ENCODE results near the gene SUN2. TPM values are rescaled to one million over a fixed set of nuclear protein-coding genes. Genes with fewer than 3 reads are reported as not detected.
A peak's percentile ranks its signal among the peaks of the same experiment; 100 is the strongest.

SUN2 gene
- total and polyA plus RNA-seq, 9 of the 15 experiments (the other 6 are each of a cell fraction or from before 2014, with no cell fraction given), result 0.11 to 42.6 (median 16.7) TPM

DNA sequence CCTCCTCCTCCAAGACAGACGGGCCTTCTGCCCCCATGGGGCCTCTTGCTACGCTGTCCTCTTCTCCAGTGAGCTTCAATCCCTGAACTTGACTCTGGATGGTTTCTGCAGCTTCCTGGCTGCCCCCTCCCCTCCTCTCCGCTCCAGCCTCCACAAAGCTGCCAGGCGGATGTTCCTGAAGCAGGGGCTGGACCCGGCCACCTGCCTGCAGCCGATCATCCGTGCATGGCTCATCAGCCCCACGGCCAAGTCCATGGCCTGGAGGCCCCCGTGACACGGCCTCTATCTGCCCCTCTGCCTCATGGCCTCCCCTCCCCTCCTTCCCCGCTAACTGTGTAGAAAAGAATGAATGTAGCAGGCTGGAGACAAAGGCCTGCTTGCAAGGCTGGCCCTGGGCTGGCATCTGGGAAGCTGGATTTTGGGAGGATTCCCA is 6.8 kb upstream of the SUN2 start (continued):
- TF ChIP-seq, protein P1, sequence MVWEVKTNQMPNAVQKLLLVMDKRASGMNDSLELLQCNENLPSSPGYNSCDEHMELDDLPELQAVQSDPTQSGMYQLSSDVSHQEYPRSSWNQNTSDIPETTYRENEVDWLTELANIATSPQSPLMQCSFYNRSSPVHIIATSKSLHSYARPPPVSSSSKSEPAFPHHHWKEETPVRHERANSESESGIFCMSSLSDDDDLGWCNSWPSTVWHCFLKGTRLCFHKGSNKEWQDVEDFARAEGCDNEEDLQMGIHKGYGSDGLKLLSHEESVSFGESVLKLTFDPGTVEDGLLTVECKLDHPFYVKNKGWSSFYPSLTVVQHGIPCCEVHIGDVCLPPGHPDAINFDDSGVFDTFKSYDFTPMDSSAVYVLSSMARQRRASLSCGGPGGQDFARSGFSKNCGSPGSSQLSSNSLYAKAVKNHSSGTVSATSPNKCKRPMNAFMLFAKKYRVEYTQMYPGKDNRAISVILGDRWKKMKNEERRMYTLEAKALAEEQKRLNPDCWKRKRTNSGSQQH (CRISPR knock-in tag; IDR thresholded peaks at IDR 0.05), result no peak

DNA sequence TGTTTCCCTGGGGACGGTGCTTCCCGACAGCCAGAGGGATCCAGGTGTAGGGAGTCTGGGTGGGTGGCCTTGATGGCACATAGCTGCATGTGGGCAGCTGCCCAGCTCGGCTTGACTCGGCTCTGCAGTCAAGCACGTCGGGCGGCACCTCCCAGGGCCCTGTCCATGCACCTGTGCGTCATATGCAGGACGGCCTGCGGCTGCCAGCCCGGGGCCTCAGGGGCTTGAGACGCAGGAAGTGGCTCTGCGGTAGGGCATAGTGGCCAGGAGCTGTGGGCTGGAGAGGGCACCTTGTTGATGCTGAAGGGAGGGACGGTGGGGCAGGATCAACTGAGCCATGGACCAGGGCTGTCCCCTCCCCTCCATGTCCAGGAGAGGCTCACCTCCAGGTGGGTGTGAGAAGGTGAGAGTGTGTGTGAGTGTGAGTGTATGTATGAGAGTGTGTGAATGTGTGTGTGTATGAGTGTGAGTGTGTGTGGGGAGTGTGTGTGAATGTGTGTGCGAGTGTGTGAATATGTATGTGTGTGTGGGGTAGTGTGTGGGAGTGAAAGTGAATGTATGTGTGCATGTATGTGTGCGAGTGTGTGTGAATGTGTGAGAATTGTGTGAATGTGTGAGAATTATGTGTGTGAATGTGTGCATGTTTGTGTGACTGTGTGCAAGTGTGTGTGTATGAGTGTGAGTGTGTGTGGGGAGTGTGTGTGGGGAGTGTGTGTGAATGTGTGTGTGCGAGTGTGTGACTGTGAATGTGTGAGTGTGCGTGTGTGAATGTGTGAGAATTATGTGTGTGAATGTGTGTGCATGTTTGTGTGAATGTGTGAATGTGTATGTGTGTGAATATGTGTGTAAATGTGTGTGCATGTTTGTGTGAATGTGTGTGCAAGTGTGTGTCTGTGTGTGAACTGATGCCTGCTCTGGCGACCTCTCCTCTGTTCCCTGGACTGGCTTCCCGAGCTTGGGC is 5.7 kb upstream of the SUN2 start:
- no TSS peak for BruUV-seq (replicated peaks)
- no peak overlapping the region for H3K4me2 ChIP-seq (ENCODE audit: insufficient read depth, low read length)
- H3K36me3 ChIP-seq (ENCODE audit: control insufficient read depth, insufficient read depth, low read length), result no peaks in the 10 kb centered on the region
- no peaks in the 10 kb centered on the region for H3K9me1 ChIP-seq (ENCODE audit: control insufficient read depth, insufficient read depth, low read length)
- H3K4me1 ChIP-seq (replicated peaks in 1 of 2; ENCODE audit: control insufficient read depth in 2 of 2, insufficient read depth in 2 of 2, low read length in 2 of 2), result peaks cover 0 to 35% of the 10 kb centered on the region in 2 experiments; a peak in 3 of 5 replicates
- H3K79me2 ChIP-seq (ENCODE audit: control insufficient read depth, insufficient read depth, low read length), result 0 out of 3 replicates have a peak, but pooled peaks cover under 1% of the 10 kb centered on the region
- peak; percentile 72 for FAIRE-seq
- no peaks in the 10 kb centered on the region for H4K20me1 ChIP-seq (replicated peaks; ENCODE audit: control insufficient read depth, insufficient read depth, low read length)
- no peak for ATAC-seq
- DNase-seq (ENCODE audit: extremely low read depth in 1 of 4, low spot score in 3 of 4), result no peak
- TF ChIP-seq ZNF785 (CRISPR knock-in tag; IDR thresholded peaks at IDR 0.05), result no peak
- TF ChIP-seq, protein P2, sequence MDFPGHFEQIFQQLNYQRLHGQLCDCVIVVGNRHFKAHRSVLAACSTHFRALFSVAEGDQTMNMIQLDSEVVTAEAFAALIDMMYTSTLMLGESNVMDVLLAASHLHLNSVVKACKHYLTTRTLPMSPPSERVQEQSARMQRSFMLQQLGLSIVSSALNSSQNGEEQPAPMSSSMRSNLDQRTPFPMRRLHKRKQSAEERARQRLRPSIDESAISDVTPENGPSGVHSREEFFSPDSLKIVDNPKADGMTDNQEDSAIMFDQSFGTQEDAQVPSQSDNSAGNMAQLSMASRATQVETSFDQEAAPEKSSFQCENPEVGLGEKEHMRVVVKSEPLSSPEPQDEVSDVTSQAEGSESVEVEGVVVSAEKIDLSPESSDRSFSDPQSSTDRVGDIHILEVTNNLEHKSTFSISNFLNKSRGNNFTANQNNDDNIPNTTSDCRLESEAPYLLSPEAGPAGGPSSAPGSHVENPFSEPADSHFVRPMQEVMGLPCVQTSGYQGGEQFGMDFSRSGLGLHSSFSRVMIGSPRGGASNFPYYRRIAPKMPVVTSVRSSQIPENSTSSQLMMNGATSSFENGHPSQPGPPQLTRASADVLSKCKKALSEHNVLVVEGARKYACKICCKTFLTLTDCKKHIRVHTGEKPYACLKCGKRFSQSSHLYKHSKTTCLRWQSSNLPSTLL (IDR thresholded peaks at IDR 0.05), result 0 out of 2 replicates have a peak, but pooled peaks have one; percentile 32
- TF ChIP-seq, protein P3, sequence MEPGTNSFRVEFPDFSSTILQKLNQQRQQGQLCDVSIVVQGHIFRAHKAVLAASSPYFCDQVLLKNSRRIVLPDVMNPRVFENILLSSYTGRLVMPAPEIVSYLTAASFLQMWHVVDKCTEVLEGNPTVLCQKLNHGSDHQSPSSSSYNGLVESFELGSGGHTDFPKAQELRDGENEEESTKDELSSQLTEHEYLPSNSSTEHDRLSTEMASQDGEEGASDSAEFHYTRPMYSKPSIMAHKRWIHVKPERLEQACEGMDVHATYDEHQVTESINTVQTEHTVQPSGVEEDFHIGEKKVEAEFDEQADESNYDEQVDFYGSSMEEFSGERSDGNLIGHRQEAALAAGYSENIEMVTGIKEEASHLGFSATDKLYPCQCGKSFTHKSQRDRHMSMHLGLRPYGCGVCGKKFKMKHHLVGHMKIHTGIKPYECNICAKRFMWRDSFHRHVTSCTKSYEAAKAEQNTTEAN (CRISPR knock-in tag; IDR thresholded peaks at IDR 0.05), result peak; percentile 99
- peak; percentile 75; the same call in 1 of the 2 replicates for TF ChIP-seq MYNN (IDR thresholded peaks at IDR 0.05)
- no peak for TF ChIP-seq MYNN (CRISPR knock-in tag; IDR thresholded peaks at IDR 0.05)
- no peak overlapping the region for H3K9ac ChIP-seq (ENCODE audit: insufficient read depth in 1 of 2, low read depth in 2 of 2, low read length in 2 of 2)
- in situ Hi-C loops (cut with MboI) (loop anchor here (10.0 kb wide), 1 partner anchor 243 kb away; no protein-coding TSS in a partner anchor), intact Hi-C loops (cut with micrococcal nuclease) (loop anchor here (10.0 kb wide), 1 partner anchor 243 kb away; no protein-coding TSS in a partner anchor)
- no peak overlapping the region; the same call in 2 of the 3 replicates for H3K27ac ChIP-seq (ENCODE audit: extremely low read depth, low read depth, low read length)
- POLR2A ChIA-PET, result no interaction called here
- no peak overlapping the region for H3K4me3 ChIP-seq
- no peak overlapping the region for H2AFZ ChIP-seq (ENCODE audit: low read depth, low read length)
- 62% methylated on average over 12 of the region's 20 CpGs for WGBS (ENCODE audit: insufficient coverage, low coverage, missing lambda C conversion rate)
- no peaks in the 10 kb centered on the region for H3K9me3 ChIP-seq (replicated peaks; ENCODE audit: control insufficient read depth, insufficient read depth, low read depth, low read length)
- CTCF ChIA-PET (ENCODE audit: low intra/inter-chr PET ratio), result no interaction called here
- no peaks in the 10 kb centered on the region for H3K27me3 ChIP-seq (ENCODE audit: control insufficient read depth in 2 of 2, insufficient read depth in 2 of 2, low read length in 2 of 2)
